Immature natural killer cell (primary cell): ENCODE data around the gene PAX3. TPM values are rescaled to one million over a fixed set of nuclear protein-coding genes. Genes with fewer than 3 reads are reported as not detected.

ENCODE experiments used
- DNase-seq, 3 donors: peaks; one replicate each; pipeline ENCODE4 v3.0.0; 2022; ENCODE audit warnings: mixed read lengths in 1 of 3
- H3K27ac Mint-ChIP-seq, 6 donors: one replicate each; pipeline ENCODE4 v1.8.0; 2020; ENCODE audit warnings: mixed read lengths in 6 of 6, mild to moderate bottlenecking in 5 of 6, inconsistent platforms in 4 of 6, moderate library complexity in 3 of 6
- H3K27me3 Mint-ChIP-seq, 3 donors: one replicate each; pipeline ENCODE4 v1.8.0; 2020 to 2021; ENCODE audit warnings: low read depth in 3 of 3, mild to moderate bottlenecking in 3 of 3, mixed read lengths in 3 of 3, moderate library complexity in 3 of 3, inconsistent platforms in 1 of 3
- H3K36me3 Mint-ChIP-seq, 3 donors: one replicate each; pipeline ENCODE4 v1.8.0; 2020; ENCODE audit warnings: mixed read lengths in 3 of 3, inconsistent platforms in 2 of 3, mild to moderate bottlenecking in 2 of 3
- H3K4me1 Mint-ChIP-seq, 2 donors: one replicate each; pipeline ENCODE4 v1.8.0; 2020; ENCODE audit warnings: inconsistent platforms in 2 of 2, mild to moderate bottlenecking in 2 of 2, mixed read lengths in 2 of 2, moderate library complexity in 1 of 2
- H3K4me3 Mint-ChIP-seq, 5 donors: one replicate each; pipeline ENCODE4 v1.8.0; 2020; ENCODE audit warnings: mild to moderate bottlenecking in 5 of 5, mixed read lengths in 5 of 5, inconsistent platforms in 3 of 5, moderate library complexity in 3 of 5
- H3K9me3 Mint-ChIP-seq, 6 donors: one replicate each; pipeline ENCODE4 v1.8.0; 2020; ENCODE audit warnings: mild to moderate bottlenecking in 6 of 6, mixed read lengths in 6 of 6, inconsistent platforms in 4 of 6, moderate library complexity in 3 of 6
- polyA plus RNA-seq, 3 donors: library from polyadenylated mRNA; unstranded; fragments of 300-500 nt; fragmentation: Illumina TruSeq; gene quantifications; one replicate each; pipeline ENCODE4 v1.2.3, GENCODE V29; 2021

PAX3 gene
- polyA plus RNA-seq, 3 donors from 2014 or later, result not detected

DNA sequence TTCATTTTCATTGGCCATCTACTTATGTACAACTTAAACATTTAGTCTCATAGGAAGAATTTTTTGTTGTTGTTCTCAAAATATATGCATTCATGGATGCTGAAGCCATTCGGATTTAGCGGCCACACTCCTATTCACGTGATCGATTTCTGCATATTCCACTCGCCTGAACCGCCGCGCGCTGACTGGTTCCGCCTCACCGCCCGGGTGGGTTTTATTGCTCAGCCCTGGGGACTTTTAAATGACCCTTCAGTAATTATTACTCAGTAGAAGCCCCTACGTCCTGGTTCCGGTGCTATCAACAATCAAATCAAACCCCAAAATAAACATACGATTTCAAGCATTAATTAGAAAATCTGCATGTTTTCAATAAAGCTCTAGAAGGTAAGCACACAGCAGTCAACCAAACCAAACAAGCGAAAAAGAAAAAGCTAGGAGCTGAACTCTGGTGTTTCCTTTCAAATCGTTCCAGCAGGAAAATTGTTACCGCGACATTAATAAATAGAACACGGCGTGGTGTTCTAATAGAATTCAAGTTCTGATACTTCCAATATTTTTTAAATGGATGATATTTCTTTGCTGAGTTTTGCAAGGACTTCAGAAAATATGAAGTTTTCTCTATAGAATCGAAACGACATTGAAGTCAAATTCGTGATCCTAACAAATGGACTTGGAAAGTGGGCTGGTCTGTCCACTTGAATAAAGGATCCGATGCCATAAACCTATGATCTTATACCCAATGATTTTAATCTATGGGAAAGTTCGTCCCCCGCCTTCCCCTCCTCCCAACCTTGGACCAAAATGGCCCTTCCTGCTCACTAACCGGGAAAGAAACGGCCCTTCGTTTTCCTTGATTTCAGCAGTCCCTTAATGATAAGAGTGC, 9.3 kb downstream of the PAX3 start:
- Mint-ChIP-seq H3K36me3 (peaks cover 0 to 10% (median 3%) of the 10 kb centered on the region in 3 donors), H3K27ac (no peak overlapping the region), H3K4me3 (no peak overlapping the region), H3K9me3 (peaks cover 0 to 30% (median 10%) of the 10 kb centered on the region in 6 donors), H3K27me3 (peaks cover 12 to 32% (median 14%) of the 10 kb centered on the region in 3 donors), H3K4me1 (no peaks in the 10 kb centered on the region)
- no peak for DNase-seq

GRCh38 chr2:222288590-222289277, 10.1 kb downstream of the PAX3 start:
- Mint-ChIP-seq H3K27ac (no peak overlapping the region), H3K9me3 (peaks cover 0 to 30% (median 10%) of the 10 kb centered on the region in 6 donors), H3K4me3 (no peak overlapping the region), H3K36me3 (peaks cover 0 to 10% (median 3%) of the 10 kb centered on the region in 3 donors), H3K4me1 (no peaks in the 10 kb centered on the region), H3K27me3 (peaks cover 12 to 29% (median 18%) of the 10 kb centered on the region in 3 donors)
- no peak for DNase-seq

DNA sequence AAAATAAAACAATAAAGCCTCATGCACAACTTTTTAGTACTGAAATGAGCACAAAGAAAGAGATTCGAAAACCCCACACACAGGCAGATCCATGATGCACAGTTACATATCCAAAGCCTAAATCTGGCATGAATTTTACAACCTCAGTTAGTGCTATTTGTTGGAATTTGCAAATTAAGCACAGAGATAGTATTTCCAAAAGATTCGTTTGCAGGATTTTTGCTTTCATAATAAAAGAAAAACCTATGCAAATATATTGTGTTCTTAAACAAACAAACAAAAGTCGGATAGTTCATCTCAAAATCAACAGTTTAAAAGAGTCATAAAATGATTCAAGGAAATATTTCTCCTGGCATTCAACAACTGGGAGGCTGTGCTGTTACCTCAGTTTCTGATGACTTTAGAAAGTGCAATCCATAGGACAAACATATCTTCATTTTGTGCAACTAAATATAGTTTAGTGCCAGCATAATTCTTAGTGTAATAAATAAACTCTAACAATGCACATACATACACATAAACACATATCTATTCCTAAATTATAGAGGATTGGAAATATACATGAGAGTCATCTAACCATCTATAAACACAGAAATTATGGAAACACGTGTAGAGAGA, 10.8 kb downstream of the PAX3 start:
- Mint-ChIP-seq H3K27ac (no peak overlapping the region), H3K4me1 (no peaks in the 10 kb centered on the region), H3K27me3 (peaks cover 11 to 29% (median 13%) of the 10 kb centered on the region in 3 donors), H3K9me3 (peaks cover 2 to 30% (median 9%) of the 10 kb centered on the region in 6 donors), H3K4me3 (no peak overlapping the region), H3K36me3 (peaks cover 0 to 4% (median 0%) of the 10 kb centered on the region in 3 donors)
- no peak for DNase-seq

GRCh38 chr2:222284466-222284865, 14.3 kb downstream of the PAX3 start:
- H3K4me1 Mint-ChIP-seq, result no peaks in the 10 kb centered on the region
- H3K27me3 Mint-ChIP-seq, result peaks cover 7 to 12% (median 9%) of the 10 kb centered on the region in 3 donors
- no peak for DNase-seq
- no peaks in the 10 kb centered on the region for H3K36me3 Mint-ChIP-seq
- no peak overlapping the region for H3K4me3 Mint-ChIP-seq
- peaks cover 0 to 11% (median 4%) of the 10 kb centered on the region in 6 donors for H3K9me3 Mint-ChIP-seq
- no peak overlapping the region for H3K27ac Mint-ChIP-seq

- H3K27me3 Mint-ChIP-seq, result peaks cover 4 to 9% (median 4%) of the 10 kb centered on the region in 3 donors
- no peak for DNase-seq
- H3K27ac Mint-ChIP-seq, result no peak overlapping the region
- no peak overlapping the region for H3K4me3 Mint-ChIP-seq
- H3K36me3 Mint-ChIP-seq, result no peaks in the 10 kb centered on the region
- H3K9me3 Mint-ChIP-seq, result peaks cover 0 to 7% (median 2%) of the 10 kb centered on the region in 6 donors
- no peaks in the 10 kb centered on the region for H3K4me1 Mint-ChIP-seq
These were observed 15.2 kb downstream of the PAX3 start for GRCh38 chr2:222283634-222284033.

- Mint-ChIP-seq H3K4me3 (no peak overlapping the region), H3K27ac (no peak overlapping the region), H3K4me1 (no peaks in the 10 kb centered on the region), H3K27me3 (peaks cover 4 to 9% (median 7%) of the 10 kb centered on the region in 3 donors), H3K9me3 (peaks cover 0 to 2% (median 0%) of the 10 kb centered on the region in 6 donors), H3K36me3 (no peaks in the 10 kb centered on the region)
- DNase-seq, result no peak
These were observed 17.3 kb downstream of the PAX3 start for GRCh38 chr2:222281506-222281905.

DNA sequence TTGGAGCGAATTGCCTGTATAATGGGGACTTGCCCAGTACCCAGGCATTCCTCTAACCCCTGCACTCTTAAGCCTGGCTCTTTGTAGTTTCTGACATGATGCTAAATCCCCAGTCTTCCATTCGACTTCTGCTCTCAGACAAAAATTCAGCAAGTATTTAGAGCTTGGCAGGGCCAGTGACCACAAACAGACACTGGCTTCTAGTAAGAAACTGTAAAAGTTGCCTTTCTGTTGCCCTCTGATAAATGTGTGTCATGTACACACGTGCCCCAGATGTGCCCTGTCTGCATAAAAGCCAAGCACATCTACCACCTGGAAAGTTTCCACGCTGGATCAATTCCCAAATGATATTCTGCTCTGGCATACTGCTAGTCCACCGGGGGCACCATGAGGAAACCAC, 18.0 kb downstream of the PAX3 start:
- Mint-ChIP-seq H3K9me3 (peaks cover 0 to 2% (median 0%) of the 10 kb centered on the region in 6 donors), H3K27me3 (peaks cover 4 to 9% (median 7%) of the 10 kb centered on the region in 3 donors), H3K4me3 (no peak overlapping the region), H3K36me3 (no peaks in the 10 kb centered on the region), H3K4me1 (no peaks in the 10 kb centered on the region), H3K27ac (no peak overlapping the region)
- no peak for DNase-seq

DNA sequence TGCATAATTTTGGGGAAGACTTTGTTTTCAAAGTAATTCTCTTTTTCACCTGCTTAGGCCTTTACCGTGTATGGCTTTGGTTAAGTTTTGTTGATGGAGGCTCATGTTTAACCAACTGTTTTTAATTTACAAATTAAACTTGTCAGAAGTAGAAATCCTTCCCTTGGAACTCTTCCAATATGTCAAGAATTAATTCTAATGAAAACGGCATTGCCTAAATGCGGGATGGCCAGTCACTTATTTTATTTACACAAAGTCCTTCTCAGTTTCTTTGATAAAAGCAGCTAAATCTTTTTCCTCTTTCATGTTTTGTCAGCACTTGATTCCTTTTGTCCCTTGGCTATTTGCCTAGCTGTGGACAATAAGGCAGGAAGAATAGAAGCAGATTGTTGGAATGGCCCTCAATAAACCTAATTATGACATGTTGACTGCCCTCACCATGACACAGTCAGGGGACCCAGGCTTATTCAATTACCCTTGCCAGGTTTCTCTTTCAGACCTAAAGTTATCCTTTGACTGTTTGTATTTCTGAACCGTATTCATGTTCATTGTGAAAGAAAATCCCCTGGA, 26.3 kb downstream of the PAX3 start:
- Mint-ChIP-seq H3K4me3 (no peak overlapping the region), H3K9me3 (peaks cover 0 to 2% (median 0%) of the 10 kb centered on the region in 6 donors), H3K36me3 (no peaks in the 10 kb centered on the region), H3K4me1 (no peaks in the 10 kb centered on the region), H3K27ac (no peak overlapping the region), H3K27me3 (peaks cover 0 to 3% (median 3%) of the 10 kb centered on the region in 3 donors)
- DNase-seq, result no peak

GRCh38 chr2:222271854-222272253, 26.9 kb downstream of the PAX3 start:
- Mint-ChIP-seq H3K27ac (no peak overlapping the region), H3K36me3 (no peaks in the 10 kb centered on the region), H3K4me1 (no peaks in the 10 kb centered on the region), H3K27me3 (peaks cover 0 to 3% (median under 1%) of the 10 kb centered on the region in 3 donors), H3K4me3 (no peak overlapping the region), H3K9me3 (peaks cover 0 to 2% (median 0%) of the 10 kb centered on the region in 6 donors)
- no peak for DNase-seq

DNA sequence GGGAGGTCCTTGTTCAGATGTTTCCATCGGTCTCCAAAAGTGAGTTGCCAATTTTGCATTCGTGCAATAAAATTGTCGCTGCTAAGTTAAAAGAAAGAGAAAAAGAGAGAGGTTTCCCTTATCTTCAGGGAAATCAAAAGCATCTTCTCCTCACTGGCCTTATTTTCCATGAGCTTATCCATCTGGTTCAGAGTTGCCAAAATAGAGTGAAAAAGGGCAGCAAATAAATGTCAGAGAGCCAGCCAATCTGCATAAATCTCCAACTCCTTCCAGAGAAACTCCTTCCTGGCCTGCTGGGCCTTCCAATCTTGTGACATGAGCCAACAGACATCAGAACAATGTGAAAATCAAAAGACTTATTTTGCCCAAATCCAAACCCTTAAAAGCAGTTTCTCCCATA, 28.4 kb downstream of the PAX3 start:
- no peaks in the 10 kb centered on the region for H3K4me1 Mint-ChIP-seq
- H3K9me3 Mint-ChIP-seq, result peaks cover 0 to 2% (median 0%) of the 10 kb centered on the region in 6 donors
- peaks cover 0 to 4% (median 3%) of the 10 kb centered on the region in 3 donors for H3K27me3 Mint-ChIP-seq
- no peak for DNase-seq
- H3K4me3 Mint-ChIP-seq, result no peak overlapping the region
- H3K27ac Mint-ChIP-seq, result no peak overlapping the region
- H3K36me3 Mint-ChIP-seq, result no peaks in the 10 kb centered on the region

- no peak overlapping the region for H3K27ac Mint-ChIP-seq
- H3K36me3 Mint-ChIP-seq, result peaks cover 0 to 3% (median 0%) of the 10 kb centered on the region in 3 donors
- peaks cover 0 to 8% (median 3%) of the 10 kb centered on the region in 3 donors for H3K27me3 Mint-ChIP-seq
- peaks cover 0 to 4% (median 0%) of the 10 kb centered on the region in 6 donors for H3K9me3 Mint-ChIP-seq
- DNase-seq, result no peak
- no peak overlapping the region for H3K4me3 Mint-ChIP-seq
- no peaks in the 10 kb centered on the region for H3K4me1 Mint-ChIP-seq
These were observed 29.7 kb downstream of the PAX3 start for GRCh38 chr2:222269132-222269531.

DNA sequence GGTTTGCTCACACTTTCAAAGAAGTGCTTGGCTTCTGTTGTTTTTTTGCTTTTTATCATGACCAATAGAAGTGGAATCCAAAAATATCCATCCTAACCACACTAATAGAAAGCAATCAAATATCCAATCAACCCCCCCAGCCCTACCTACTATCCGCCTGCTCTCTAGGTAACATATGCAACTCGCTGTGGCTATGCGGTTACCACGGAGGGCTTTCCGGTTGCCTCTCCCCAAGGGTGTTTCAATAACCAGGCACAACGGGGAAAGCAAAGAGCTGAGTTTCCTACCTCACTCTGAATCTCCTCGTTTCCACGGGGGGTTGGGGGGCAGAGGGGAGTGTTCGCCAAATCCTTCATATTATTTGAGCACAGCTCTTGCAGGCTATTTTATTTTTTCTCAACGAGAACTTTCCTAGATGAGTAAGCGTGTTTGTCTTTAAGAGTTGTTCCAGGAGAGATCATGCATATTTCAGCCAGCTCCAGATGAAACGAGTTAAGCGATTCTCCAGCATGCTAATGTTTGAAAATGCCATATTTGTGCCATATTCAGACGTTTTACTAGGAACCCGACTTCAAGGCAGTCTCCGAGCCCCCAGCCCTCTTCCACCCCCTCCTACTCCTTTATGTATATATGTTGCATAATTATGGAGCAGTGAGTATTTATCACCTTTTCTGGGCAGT, 30.3 kb downstream of the PAX3 start:
- peaks cover 0 to 3% (median 0%) of the 10 kb centered on the region in 3 donors for H3K36me3 Mint-ChIP-seq
- H3K4me3 Mint-ChIP-seq, result no peak overlapping the region

DNA sequence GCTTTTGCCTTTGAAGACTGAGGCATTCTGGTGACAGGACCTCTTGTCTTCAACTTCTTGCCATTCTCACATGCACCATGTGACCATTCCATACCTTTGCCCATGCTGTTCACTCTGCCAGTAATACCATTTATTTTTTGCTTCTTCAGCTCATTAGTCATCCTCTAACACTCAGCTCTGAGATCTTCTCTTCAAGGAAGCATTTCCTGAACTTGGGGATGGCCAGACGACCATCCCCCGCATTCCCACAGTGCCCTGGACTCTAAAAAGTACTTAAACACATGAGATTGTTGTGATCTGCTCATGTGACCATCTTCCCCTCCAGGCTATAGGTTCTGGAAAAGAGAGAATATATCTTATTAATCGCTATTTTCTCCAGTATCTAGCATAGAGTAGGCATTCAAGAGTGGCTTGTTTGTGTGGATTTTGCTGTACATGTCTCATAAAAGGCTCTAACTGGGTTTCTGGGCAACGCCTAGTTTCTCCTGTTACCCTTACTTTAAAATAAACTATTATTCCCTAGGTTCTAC, 33.9 kb downstream of the PAX3 start:
- Mint-ChIP-seq H3K4me1 (no peaks in the 10 kb centered on the region), H3K4me3 (no peak overlapping the region), H3K9me3 (peaks cover 0 to 5% (median 0%) of the 10 kb centered on the region in 6 donors)

More for the DNA sequence above, 30.3 kb downstream of the PAX3 start:
- Mint-ChIP-seq H3K27me3 (peaks cover 0 to 8% (median 3%) of the 10 kb centered on the region in 3 donors), H3K9me3 (peaks cover 0 to 5% (median 0%) of the 10 kb centered on the region in 6 donors), H3K4me1 (no peaks in the 10 kb centered on the region), H3K27ac (no peak overlapping the region)
- DNase-seq, result no peak

More for the DNA sequence above, 33.9 kb downstream of the PAX3 start:
- H3K36me3 Mint-ChIP-seq, result peaks cover 0 to 3% (median 0%) of the 10 kb centered on the region in 3 donors
- peaks cover 0 to 11% (median 0%) of the 10 kb centered on the region in 3 donors for H3K27me3 Mint-ChIP-seq
- H3K27ac Mint-ChIP-seq, result no peak overlapping the region
- no peak for DNase-seq
